Activated T-cell treated with anti-CD3 and anti-CD28 coated beads, Interleukin-2, amount 50 U/mL, for 72 hours (primary cell): ENCODE results near the gene GEN1. TPM values are rescaled to one million over a fixed set of nuclear protein-coding genes. Genes with fewer than 3 reads are reported as not detected.
A peak's percentile ranks its signal among the peaks of the same experiment; 100 is the strongest.

ENCODE experiments used
- ATAC-seq, 2 donors: fragments of 150-1000 bp; cut with Tn5 transposase; replicated peaks in 1 of 2; 2 replicates each; pipeline ENCODE4 v1.10.0; 2021; ENCODE audit warnings: moderate library complexity in 2 of 2, mild to moderate bottlenecking in 1 of 2
- DNase-seq, 2 donors: peaks; one replicate each; pipeline ENCODE4 v3.0.0; 2021 to 2022; ENCODE audit warnings: mixed read lengths in 1 of 2
- H3K27ac Mint-ChIP-seq: one replicate; pipeline ENCODE4 v1.8.0; 2022; ENCODE audit warnings: mild to moderate bottlenecking, moderate library complexity, mixed read lengths
- H3K27me3 Mint-ChIP-seq: one replicate; pipeline ENCODE4 v1.8.0; 2022; ENCODE audit warnings: low read depth, mixed read lengths
- H3K36me3 Mint-ChIP-seq, 2 donors: one replicate each; pipeline ENCODE4 v1.8.0; 2022; ENCODE audit warnings: mixed read lengths in 2 of 2, mild to moderate bottlenecking in 1 of 2; ENCODE audit not compliant: insufficient read depth in 2 of 2
- H3K4me1 Mint-ChIP-seq: one replicate; pipeline ENCODE4 v1.8.0; 2022; ENCODE audit warnings: low read depth, mixed read lengths
- H3K4me3 Mint-ChIP-seq, 2 donors: one replicate each; pipeline ENCODE4 v1.8.0; 2022; ENCODE audit warnings: mild to moderate bottlenecking in 2 of 2, mixed read lengths in 2 of 2, moderate library complexity in 2 of 2
- H3K9me3 Mint-ChIP-seq, 2 donors: one replicate each; pipeline ENCODE4 v1.8.0; 2022; ENCODE audit warnings: mixed read lengths in 2 of 2
- total RNA-seq, 2 donors: library from RNA; stranded (reverse); gene quantifications; one replicate each; pipeline ENCODE4 v1.2.3, GENCODE V29; 2022

The GEN1 gene
- total RNA-seq, 2 donors from 2014 or later: 33.1 to 35.2 TPM

GRCh38 chr2:17792515-17792914 is 38.6 kb downstream of the GEN1 start:
- ATAC-seq (peak in 1 of 2 donors; percentile 28), DNase-seq (peak in 1 of 2 donors; percentile 8)
- H3K27ac Mint-ChIP-seq: no peak overlapping the region

GRCh38 chr2:17793296-17793695 is 39.4 kb downstream of the GEN1 start:
- no peaks in the 10 kb centered on the region for H3K9me3 Mint-ChIP-seq
- peak in 1 of 2 donors; percentile 9 for ATAC-seq
- H3K4me3 Mint-ChIP-seq: peak overlapping the region in 1 of 2 donors; percentile 48
- no peaks in the 10 kb centered on the region for H3K36me3 Mint-ChIP-seq
- H3K4me1 Mint-ChIP-seq: peaks cover 6% of the 10 kb centered on the region
- H3K27ac Mint-ChIP-seq: no peak overlapping the region
- DNase-seq: no peak
- peaks cover 50% of the 10 kb centered on the region for H3K27me3 Mint-ChIP-seq

More at GRCh38 chr2:17792515-17792914, 38.6 kb downstream of the GEN1 start:
- H3K4me1 Mint-ChIP-seq: peaks cover 6% of the 10 kb centered on the region
- H3K36me3 Mint-ChIP-seq: no peaks in the 10 kb centered on the region
- no peaks in the 10 kb centered on the region for H3K9me3 Mint-ChIP-seq
- H3K4me3 Mint-ChIP-seq: no peak overlapping the region
- peaks cover 46% of the 10 kb centered on the region for H3K27me3 Mint-ChIP-seq

- DNase-seq (no peak), ATAC-seq (peak; percentile 17 to 25)
- Mint-ChIP-seq H3K4me3 (no peak overlapping the region), H3K4me1 (peaks cover 6% of the 10 kb centered on the region), H3K36me3 (no peaks in the 10 kb centered on the region), H3K27me3 (peaks cover 51% of the 10 kb centered on the region), H3K27ac (no peak overlapping the region), H3K9me3 (no peaks in the 10 kb centered on the region)
These were observed 39.9 kb downstream of the GEN1 start for GRCh38 chr2:17793803-17794354.

DNA sequence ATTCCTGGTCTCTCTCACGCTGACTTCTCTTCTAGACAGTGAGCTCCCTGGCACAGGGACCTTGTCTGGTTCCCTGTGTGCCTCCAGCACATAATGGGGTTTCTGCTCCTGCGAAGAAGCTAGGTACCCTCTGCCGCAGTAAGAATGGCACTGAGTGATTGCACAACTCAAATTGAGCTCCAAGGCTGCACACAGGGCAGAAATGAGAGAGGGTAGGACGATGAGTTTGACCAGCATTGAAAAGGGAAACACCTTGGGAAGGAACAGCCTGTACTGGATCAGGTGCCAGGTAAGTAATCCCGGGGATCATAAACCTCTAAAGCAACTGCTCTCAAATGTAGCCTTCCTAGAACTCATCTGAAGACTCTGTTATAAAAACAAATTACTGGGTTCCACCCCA is 41.4 kb downstream of the GEN1 start:
- DNase-seq (no peak), ATAC-seq (no peak)
- Mint-ChIP-seq H3K9me3 (no peaks in the 10 kb centered on the region), H3K36me3 (no peaks in the 10 kb centered on the region), H3K4me3 (no peak overlapping the region), H3K4me1 (peaks cover 6% of the 10 kb centered on the region), H3K27me3 (peaks cover 58% of the 10 kb centered on the region), H3K27ac (no peak overlapping the region)

DNA sequence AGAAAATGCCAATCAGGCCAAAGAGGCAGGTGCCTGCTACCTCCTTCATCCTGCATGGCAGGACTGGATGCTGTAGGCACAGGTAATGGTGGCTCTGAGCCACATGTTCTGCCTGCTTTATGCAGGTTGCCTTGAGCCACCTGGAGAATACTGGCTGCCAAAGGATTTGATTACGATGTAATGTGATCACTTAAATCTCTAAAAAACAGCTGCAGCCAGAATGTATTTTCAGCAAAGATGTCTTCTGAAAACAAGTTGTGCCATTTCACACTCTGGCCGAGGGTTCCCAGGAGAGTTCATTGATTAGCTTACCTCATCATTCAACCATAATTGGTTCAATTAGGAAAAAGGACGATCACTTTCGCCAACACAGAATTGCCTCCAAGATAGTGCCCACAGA is 44.4 kb downstream of the GEN1 start:
- Mint-ChIP-seq H3K4me1 (peaks cover 5% of the 10 kb centered on the region), H3K4me3 (no peak overlapping the region), H3K27me3 (peaks cover 31% of the 10 kb centered on the region), H3K27ac (no peak overlapping the region), H3K9me3 (no peaks in the 10 kb centered on the region), H3K36me3 (no peaks in the 10 kb centered on the region)
- no peak for DNase-seq
- no peak for ATAC-seq

DNA sequence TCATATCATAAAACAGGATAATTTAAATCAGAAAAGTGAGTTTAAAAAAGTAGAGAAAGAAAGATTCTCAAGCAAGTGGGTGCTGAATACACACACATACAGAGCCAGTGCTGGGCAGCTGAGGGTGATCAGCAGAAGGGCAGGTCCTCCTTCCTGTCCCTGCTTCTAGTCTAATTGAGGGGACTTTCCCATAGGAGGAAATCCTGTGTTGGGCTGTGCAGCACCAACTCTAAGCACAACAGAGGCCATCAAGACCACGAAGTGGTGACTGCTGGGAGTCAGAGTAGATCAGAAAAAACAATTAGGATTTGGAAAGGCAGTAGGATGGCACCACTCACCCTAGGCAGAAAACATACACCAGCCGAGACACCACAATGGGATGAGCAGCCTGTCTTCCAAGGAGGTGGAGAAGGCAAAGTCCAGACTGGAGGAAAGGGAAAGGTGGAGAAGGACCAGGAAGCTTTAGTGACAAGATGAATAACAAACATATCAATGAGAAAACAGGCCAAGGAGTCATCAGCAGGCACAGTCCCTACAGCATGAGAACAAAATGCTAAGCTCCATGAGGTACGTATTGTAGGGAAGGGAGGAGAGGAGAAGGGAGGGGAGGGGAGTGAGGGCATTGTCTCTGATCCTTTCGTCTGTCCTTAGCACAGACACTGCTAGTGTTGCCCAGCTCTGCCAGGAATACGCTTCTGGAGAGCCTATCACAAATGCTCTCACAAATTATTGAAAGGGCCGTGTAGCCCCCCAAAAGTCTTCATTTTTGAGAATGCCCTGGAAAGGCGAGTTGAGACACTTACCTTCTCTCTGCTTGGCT is 45.6 kb downstream of the GEN1 start:
- no peaks in the 10 kb centered on the region for H3K9me3 Mint-ChIP-seq
- no peak overlapping the region for H3K4me3 Mint-ChIP-seq
- no peak for ATAC-seq
- H3K4me1 Mint-ChIP-seq: no peaks in the 10 kb centered on the region
- DNase-seq: no peak
- H3K27ac Mint-ChIP-seq: no peak overlapping the region
- H3K27me3 Mint-ChIP-seq: peaks cover 25% of the 10 kb centered on the region
- H3K36me3 Mint-ChIP-seq: no peaks in the 10 kb centered on the region

- no peaks in the 10 kb centered on the region for H3K36me3 Mint-ChIP-seq
- H3K27ac Mint-ChIP-seq: no peak overlapping the region
- H3K4me3 Mint-ChIP-seq: no peak overlapping the region
- H3K9me3 Mint-ChIP-seq: no peaks in the 10 kb centered on the region
- DNase-seq: no peak
- peaks cover 21% of the 10 kb centered on the region for H3K27me3 Mint-ChIP-seq
- ATAC-seq: no peak
- no peaks in the 10 kb centered on the region for H3K4me1 Mint-ChIP-seq
These were observed 46.3 kb downstream of the GEN1 start for GRCh38 chr2:17800219-17800618.

DNA sequence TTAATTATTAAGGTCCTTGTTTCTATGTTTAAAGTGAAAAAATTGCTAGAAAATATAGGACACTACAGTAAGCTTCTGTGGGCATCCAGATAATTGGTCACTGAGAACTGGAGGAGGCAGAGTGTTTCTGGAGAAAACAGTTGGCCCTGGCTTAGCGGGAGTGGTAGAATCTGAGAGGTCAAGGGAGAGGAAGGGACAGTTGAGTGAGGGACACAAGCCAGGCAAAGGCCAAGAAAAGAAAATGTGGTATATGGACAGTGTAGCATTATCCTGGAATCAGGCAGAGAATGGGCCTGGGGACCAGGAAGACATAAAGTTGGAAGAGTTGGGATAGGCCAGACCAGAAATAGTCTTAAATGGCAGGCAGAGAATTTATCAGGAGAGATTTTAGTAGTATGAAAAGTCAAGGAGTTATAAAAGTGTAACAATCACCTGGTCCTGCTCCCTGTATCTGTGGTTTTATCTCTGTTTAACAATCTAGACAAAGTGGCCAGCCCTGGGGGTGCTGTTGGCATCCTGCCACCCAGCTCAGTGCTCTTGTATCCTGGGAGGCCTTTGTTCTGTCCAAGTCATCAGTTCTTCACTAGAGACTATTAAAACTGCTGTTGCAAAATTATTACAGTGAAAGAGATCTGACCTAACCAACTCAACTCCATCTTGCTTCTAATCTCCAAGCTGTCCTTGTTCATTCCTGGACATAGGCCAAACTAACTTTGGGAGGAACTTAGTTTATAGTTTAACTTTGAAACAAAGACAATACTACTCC is 46.9 kb downstream of the GEN1 start:
- no peaks in the 10 kb centered on the region for H3K36me3 Mint-ChIP-seq
- peaks cover 23% of the 10 kb centered on the region for H3K27me3 Mint-ChIP-seq
- H3K27ac Mint-ChIP-seq: no peak overlapping the region
- no peaks in the 10 kb centered on the region for H3K9me3 Mint-ChIP-seq
- no peak for DNase-seq
- no peak overlapping the region for H3K4me3 Mint-ChIP-seq
- no peak for ATAC-seq
- no peaks in the 10 kb centered on the region for H3K4me1 Mint-ChIP-seq

DNA sequence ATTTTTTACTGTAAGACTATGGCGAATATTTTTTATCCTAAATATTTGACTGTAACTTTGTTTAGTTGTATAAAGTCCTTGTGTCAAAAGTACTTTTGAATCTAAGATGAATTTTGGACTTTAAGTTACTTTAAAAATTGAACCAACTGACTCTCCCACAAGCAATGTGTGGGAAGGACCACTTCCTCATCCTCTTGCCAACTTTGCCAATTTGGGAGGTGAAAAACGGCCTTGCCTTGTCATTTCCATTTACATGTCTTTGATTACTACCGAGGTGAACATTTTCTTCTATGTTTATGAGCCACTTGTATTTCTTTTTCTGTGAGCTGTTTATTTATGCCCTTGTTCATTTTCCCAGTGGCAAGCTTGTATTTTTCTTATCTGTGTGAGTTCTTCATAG is 49.6 kb downstream of the GEN1 start:
- Mint-ChIP-seq H3K4me1 (no peaks in the 10 kb centered on the region), H3K27me3 (peaks cover 17% of the 10 kb centered on the region), H3K27ac (no peak overlapping the region), H3K4me3 (no peak overlapping the region), H3K9me3 (no peaks in the 10 kb centered on the region), H3K36me3 (no peaks in the 10 kb centered on the region)
- ATAC-seq (no peak), DNase-seq (no peak)

DNA sequence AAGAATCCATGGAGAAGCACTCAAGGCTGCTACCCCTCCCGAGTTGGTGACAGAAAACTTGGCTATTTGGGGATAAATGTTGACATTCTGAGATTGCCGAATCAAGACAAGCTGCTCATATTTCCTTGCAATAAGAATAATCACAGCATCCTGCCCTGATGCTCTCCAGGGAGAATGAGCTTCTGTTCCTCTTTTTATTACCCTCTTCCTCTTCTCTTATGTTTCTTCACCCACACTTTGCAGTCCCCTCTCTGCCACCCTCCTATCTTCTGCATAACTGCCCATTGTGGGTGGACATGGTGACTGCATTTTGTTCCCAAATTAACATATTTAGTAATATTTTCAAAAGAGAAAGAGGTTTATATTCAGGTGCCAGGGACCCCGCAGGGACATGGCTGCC is 50.4 kb downstream of the GEN1 start:
- Mint-ChIP-seq H3K27ac (no peak overlapping the region), H3K27me3 (peaks cover 12% of the 10 kb centered on the region), H3K36me3 (no peaks in the 10 kb centered on the region), H3K9me3 (no peaks in the 10 kb centered on the region), H3K4me1 (no peaks in the 10 kb centered on the region), H3K4me3 (no peak overlapping the region)
- ATAC-seq (no peak), DNase-seq (no peak)

DNA sequence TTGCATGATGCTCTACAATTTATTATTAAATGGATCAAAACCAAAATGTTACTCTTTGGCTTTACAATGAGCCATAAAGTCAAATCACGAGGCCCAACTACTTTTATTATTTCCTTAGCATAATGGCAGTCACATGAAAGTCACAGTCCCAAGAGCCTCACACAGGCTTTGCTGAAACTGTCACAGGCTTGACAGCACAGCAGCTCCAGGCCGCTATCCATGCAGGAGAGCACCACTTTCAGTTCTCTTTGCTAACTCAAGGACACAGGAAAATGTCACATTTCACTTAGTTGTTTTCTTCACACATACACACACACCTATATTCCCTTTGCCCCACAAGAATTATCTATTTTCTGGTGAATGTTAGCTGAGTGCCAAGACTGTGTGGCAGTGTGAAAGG is 51.2 kb downstream of the GEN1 start:
- Mint-ChIP-seq H3K27ac (no peak overlapping the region), H3K4me1 (no peaks in the 10 kb centered on the region), H3K4me3 (no peak overlapping the region), H3K9me3 (no peaks in the 10 kb centered on the region), H3K36me3 (no peaks in the 10 kb centered on the region), H3K27me3 (peaks cover 9% of the 10 kb centered on the region)
- ATAC-seq: no peak
- DNase-seq: no peak

- DNase-seq (no peak), ATAC-seq (no peak)
- Mint-ChIP-seq H3K9me3 (no peaks in the 10 kb centered on the region), H3K27ac (no peak overlapping the region), H3K36me3 (no peaks in the 10 kb centered on the region), H3K4me3 (no peak overlapping the region), H3K4me1 (no peaks in the 10 kb centered on the region), H3K27me3 (peaks cover 9% of the 10 kb centered on the region)
These were observed 51.9 kb downstream of the GEN1 start for GRCh38 chr2:17805717-17806363.
